ENCODE data around the gene NUTM1. TPM values are rescaled to one million over a fixed set of nuclear protein-coding genes. Genes with fewer than 3 reads are reported as not detected.

Gene NUTM1
- total RNA-seq, 1 donor = under 0.01 TPM

- H3K27ac ChIP-seq (ENCODE audit: low read depth, low read length) = no peak overlapping the region
- TF ChIP-seq CTCF (IDR thresholded peaks at IDR 0.05; ENCODE audit: extremely low read depth, low read depth, low read length) = peak; percentile 29
- no peak for DNase-seq (ENCODE audit: insufficient read length, low spot score, missing footprints)
These were observed 15.3 kb downstream of the NUTM1 start for GRCh38 chr15:34358367-34358766.

DNA sequence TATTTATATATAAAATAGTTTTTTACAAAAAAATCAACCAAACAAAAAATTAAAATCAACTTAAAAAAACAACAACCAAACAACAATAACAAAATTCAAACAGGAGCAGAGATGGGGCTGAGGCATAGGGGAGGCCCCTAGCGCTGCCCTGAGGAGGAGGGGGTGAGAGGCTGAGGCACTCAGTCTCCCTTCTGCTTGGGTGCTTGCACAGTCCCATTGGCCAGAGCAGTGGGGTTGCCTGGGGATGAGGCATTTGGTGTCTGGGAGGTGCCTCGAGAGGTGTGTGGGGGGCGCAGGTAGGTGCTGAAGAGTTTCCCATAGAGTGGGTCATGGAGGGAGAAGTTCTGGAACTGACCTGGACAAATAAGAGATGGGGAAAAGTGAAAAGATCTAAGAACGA lies 15.8 kb downstream of the NUTM1 start:
- peaks cover 40% of the 10 kb centered on the region for H3K36me3 ChIP-seq (ENCODE audit: insufficient read depth, low read length)
- H3K79me2 ChIP-seq (ENCODE audit: insufficient read depth, low read length) = no peaks in the 10 kb centered on the region
- no peak for DNase-seq (ENCODE audit: insufficient read length, low spot score, missing footprints)
- no peak overlapping the region for H2AFZ ChIP-seq (ENCODE audit: low read length)
- H3K4me1 ChIP-seq (ENCODE audit: insufficient read depth, low read length) = no peaks in the 10 kb centered on the region
- no peak for TF ChIP-seq CTCF (IDR thresholded peaks at IDR 0.05; ENCODE audit: extremely low read depth, low read depth, low read length)
- H3K27ac ChIP-seq (ENCODE audit: low read depth, low read length) = no peak overlapping the region
- no peak overlapping the region for H3K4me2 ChIP-seq (ENCODE audit: insufficient read depth, low read length)
- no peaks in the 10 kb centered on the region for H3K27me3 ChIP-seq (ENCODE audit: insufficient read depth, low read length)
- H4K20me1 ChIP-seq (ENCODE audit: insufficient read depth, low read length) = no peaks in the 10 kb centered on the region
- no peaks in the 10 kb centered on the region for H3K9me3 ChIP-seq (ENCODE audit: low read depth, low read length)
- no peak overlapping the region for H3K4me3 ChIP-seq (ENCODE audit: insufficient read depth, low read length)

More at GRCh38 chr15:34358367-34358766, 15.3 kb downstream of the NUTM1 start:
- Histone ChIP-seq H3K4me3 (ENCODE audit: insufficient read depth, low read length) (no peak overlapping the region), H3K4me1 (ENCODE audit: insufficient read depth, low read length) (no peaks in the 10 kb centered on the region), H3K9me3 (ENCODE audit: low read depth, low read length) (no peaks in the 10 kb centered on the region), H3K27me3 (ENCODE audit: insufficient read depth, low read length) (no peaks in the 10 kb centered on the region), H2AFZ (ENCODE audit: low read length) (no peak overlapping the region), H4K20me1 (ENCODE audit: insufficient read depth, low read length) (no peaks in the 10 kb centered on the region), H3K4me2 (ENCODE audit: insufficient read depth, low read length) (no peak overlapping the region), H3K36me3 (ENCODE audit: insufficient read depth, low read length) (peaks cover 36% of the 10 kb centered on the region), H3K79me2 (ENCODE audit: insufficient read depth, low read length) (no peaks in the 10 kb centered on the region)

DNA sequence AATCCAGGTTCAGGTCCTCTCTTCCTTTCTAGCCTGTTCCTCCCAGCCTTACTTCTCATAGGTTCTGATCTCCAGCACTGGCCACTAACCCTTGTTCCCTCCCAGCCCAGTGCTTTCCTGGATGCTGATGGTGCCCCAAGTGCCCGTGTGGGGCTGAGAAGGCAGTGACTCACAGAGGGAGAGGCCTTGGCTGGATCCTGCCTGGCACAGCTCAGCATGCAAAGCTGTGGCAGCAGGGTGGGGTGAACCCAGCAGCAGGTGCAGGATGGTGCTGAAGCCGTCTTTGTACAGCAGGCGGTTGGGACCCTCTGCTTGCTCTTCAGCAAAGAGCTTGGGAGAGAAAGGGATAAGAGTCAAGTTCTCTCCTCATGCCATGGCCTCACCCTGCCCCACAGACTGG lies 16.3 kb downstream of the NUTM1 start:
- no peaks in the 10 kb centered on the region for H3K79me2 ChIP-seq (ENCODE audit: insufficient read depth, low read length)
- no peaks in the 10 kb centered on the region for H3K9me3 ChIP-seq (ENCODE audit: low read depth, low read length)
- no peak overlapping the region for H2AFZ ChIP-seq (ENCODE audit: low read length)
- H3K27me3 ChIP-seq (ENCODE audit: insufficient read depth, low read length) = no peaks in the 10 kb centered on the region
- H3K27ac ChIP-seq (ENCODE audit: low read depth, low read length) = no peak overlapping the region
- H3K4me2 ChIP-seq (ENCODE audit: insufficient read depth, low read length) = no peak overlapping the region
- H3K36me3 ChIP-seq (ENCODE audit: insufficient read depth, low read length) = peaks cover 42% of the 10 kb centered on the region
- TF ChIP-seq CTCF (IDR thresholded peaks at IDR 0.05; ENCODE audit: extremely low read depth, low read depth, low read length) = no peak
- no peak overlapping the region for H3K4me3 ChIP-seq (ENCODE audit: insufficient read depth, low read length)
- H4K20me1 ChIP-seq (ENCODE audit: insufficient read depth, low read length) = no peaks in the 10 kb centered on the region
- peak; percentile 86 for DNase-seq (ENCODE audit: insufficient read length, low spot score, missing footprints)
- no peaks in the 10 kb centered on the region for H3K4me1 ChIP-seq (ENCODE audit: insufficient read depth, low read length)

DNA sequence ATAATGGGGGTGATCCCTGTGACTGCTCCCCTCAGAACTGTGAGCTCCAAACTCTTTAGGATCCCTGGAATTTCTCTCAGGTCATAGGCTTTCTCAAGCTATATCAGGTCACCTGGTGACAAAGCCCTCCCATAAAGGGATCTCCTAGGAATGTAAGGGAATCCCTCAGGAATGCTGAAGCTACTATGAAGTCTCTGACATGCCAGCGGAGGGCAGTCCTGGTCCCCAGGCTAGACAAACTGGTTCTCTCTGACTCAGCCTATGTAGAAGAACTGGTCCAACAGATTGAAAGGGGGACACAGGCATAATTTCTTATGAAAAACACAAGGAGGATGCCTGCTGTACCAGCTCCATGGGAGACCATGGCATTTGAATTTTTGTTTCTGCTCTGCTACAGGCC lies 17.2 kb downstream of the NUTM1 start:
- Histone ChIP-seq H3K27me3 (ENCODE audit: insufficient read depth, low read length) (no peaks in the 10 kb centered on the region), H3K4me1 (ENCODE audit: insufficient read depth, low read length) (peaks cover 2% of the 10 kb centered on the region)
- no peak for DNase-seq (ENCODE audit: insufficient read length, low spot score, missing footprints)

More for the DNA sequence above, 17.2 kb downstream of the NUTM1 start:
- H3K36me3 ChIP-seq (ENCODE audit: insufficient read depth, low read length) = peaks cover 42% of the 10 kb centered on the region
- no peak overlapping the region for H2AFZ ChIP-seq (ENCODE audit: low read length)
- H3K4me3 ChIP-seq (ENCODE audit: insufficient read depth, low read length) = no peak overlapping the region
- no peak overlapping the region for H3K27ac ChIP-seq (ENCODE audit: low read depth, low read length)
- no peak overlapping the region for H3K4me2 ChIP-seq (ENCODE audit: insufficient read depth, low read length)
- H3K9me3 ChIP-seq (ENCODE audit: low read depth, low read length) = no peaks in the 10 kb centered on the region
- H3K79me2 ChIP-seq (ENCODE audit: insufficient read depth, low read length) = peaks cover 8% of the 10 kb centered on the region
- no peaks in the 10 kb centered on the region for H4K20me1 ChIP-seq (ENCODE audit: insufficient read depth, low read length)
- no peak for TF ChIP-seq CTCF (IDR thresholded peaks at IDR 0.05; ENCODE audit: extremely low read depth, low read depth, low read length)

Measured in osteoblast (primary cell).